Activated CD4-positive, alpha-beta T cell treated with anti-CD3 and anti-CD28 coated beads, Interleukin-2, amount 50 U/mL, for 24 hours (primary cell): ENCODE results near the gene MINDY2.
"Not testable (repeated sequence)": the region's sequence is repeated elsewhere in the genome, so short reads cannot be mapped to it uniquely, and the experiment has no call there.

Source experiments
- DNase-seq, 2 donors: peaks; one replicate each; pipeline ENCODE4 v3.0.0-alpha.2; 2020; ENCODE audit warnings: low read depth in 1 of 2, low spot score in 1 of 2

The MINDY2 gene

GRCh38 chr15:58797505-58797904, 26.4 kb downstream of the MINDY2 start:
- DNase-seq = no peak

GRCh38 chr15:58805095-58805494, 34.0 kb downstream of the MINDY2 start:
- no peak for DNase-seq

- DNase-seq = not testable (repeated sequence)
These were observed 52.2 kb downstream of the MINDY2 start for GRCh38 chr15:58823267-58823666.

- no peak for DNase-seq
These were observed 59.5 kb downstream of the MINDY2 start for GRCh38 chr15:58830556-58830955.

GRCh38 chr15:58833681-58834426, 62.8 kb downstream of the MINDY2 start:
- DNase-seq = not testable (repeated sequence)

- DNase-seq = no peak
These were observed 68.4 kb downstream of the MINDY2 start for GRCh38 chr15:58839485-58839884.

GRCh38 chr15:58840048-58840447, 68.9 kb downstream of the MINDY2 start:
- no peak for DNase-seq

GRCh38 chr15:58842713-58843396, 71.8 kb downstream of the MINDY2 start:
- DNase-seq = no peak

- DNase-seq = not testable (repeated sequence)
These were observed 80.1 kb downstream of the MINDY2 start for GRCh38 chr15:58851205-58851604.

GRCh38 chr15:58852347-58852746, 81.2 kb downstream of the MINDY2 start:
- no peak for DNase-seq

- DNase-seq = no peak
These were observed 83.5 kb downstream of the MINDY2 start for GRCh38 chr15:58854593-58854992.

GRCh38 chr15:58856086-58856485, 85.0 kb downstream of the MINDY2 start:
- DNase-seq = no peak

- not testable (repeated sequence) for DNase-seq
These were observed 85.5 kb downstream of the MINDY2 start for GRCh38 chr15:58856621-58857020.

- no peak for DNase-seq
These were observed 91.2 kb downstream of the MINDY2 start for GRCh38 chr15:58862326-58862725.

- DNase-seq = no peak
These were observed 93.7 kb downstream of the MINDY2 start for GRCh38 chr15:58864602-58865424.

- no peak for DNase-seq
These were observed 94.4 kb downstream of the MINDY2 start for GRCh38 chr15:58865425-58865880.

- no peak for DNase-seq
These were observed 96.8 kb downstream of the MINDY2 start for GRCh38 chr15:58867926-58868325.

- DNase-seq = no peak
These were observed 99.3 kb downstream of the MINDY2 start for GRCh38 chr15:58870451-58870850.

GRCh38 chr15:58873267-58873666, 102.2 kb downstream of the MINDY2 start:
- no peak for DNase-seq

GRCh38 chr15:58875343-58875742, 104.2 kb downstream of the MINDY2 start:
- DNase-seq = no peak

- no peak for DNase-seq
These were observed 105.4 kb downstream of the MINDY2 start for GRCh38 chr15:58876306-58877106.
